ENCODE results near the gene DAZAP1. TPM values are rescaled to one million over a fixed set of nuclear protein-coding genes. Genes with fewer than 3 reads are reported as not detected.

Gene DAZAP1
- total RNA-seq, 1 experiment from 2014 or later: 360 TPM

DNA sequence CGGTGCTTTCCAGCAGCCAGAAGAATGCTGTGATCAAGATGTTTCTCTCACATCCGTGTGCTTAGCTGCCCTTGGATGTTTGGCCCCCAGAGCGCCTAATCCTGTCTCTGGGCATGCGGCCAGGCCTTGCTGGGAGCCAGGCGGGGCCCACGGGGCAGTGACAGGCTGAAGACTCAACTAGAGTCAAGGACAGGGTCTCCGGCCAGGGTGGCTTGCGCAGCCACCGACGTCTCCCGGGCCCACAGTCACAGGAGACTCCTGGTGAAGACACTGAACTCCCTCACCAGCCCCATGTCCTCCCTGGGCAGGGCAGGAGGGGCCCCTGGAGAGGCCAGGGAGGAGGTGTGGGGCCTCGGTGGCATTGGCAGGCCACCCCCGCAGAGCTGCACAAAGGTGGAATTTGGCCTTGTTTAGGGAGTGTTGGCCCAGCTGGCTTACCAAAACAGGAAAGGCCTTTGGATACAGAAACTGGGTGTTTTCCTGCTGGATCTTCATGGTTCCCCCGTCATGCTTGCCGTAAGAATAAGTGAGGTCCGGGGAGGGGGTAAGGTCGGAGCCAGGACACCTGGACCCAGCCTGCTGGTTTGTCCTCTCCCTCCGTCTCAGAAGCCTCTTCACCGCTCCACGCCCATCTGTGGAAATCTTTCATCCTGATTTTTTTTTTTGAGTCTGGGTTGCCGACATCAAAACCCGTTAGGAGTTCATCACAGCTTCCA is 33.7 kb upstream of the DAZAP1 start:
- CTCF ChIA-PET: interaction anchor here (1.1 to 2.8 kb wide), 2 partner anchors 9 to 94 kb away, joined by 3 to 10 read pairs; no protein-coding TSS in a partner anchor
- H3K4me1 Mint-ChIP-seq: no peaks in the 10 kb centered on the region
- H3K4me3 Mint-ChIP-seq: no peak overlapping the region

More for the DNA sequence above, 33.7 kb upstream of the DAZAP1 start:
- Mint-ChIP-seq H3K9me3 (no peaks in the 10 kb centered on the region), H3K27ac (peak overlapping the region; percentile 32; the same call in 1 of the 2 replicates), H3K36me3 (peaks cover 39% of the 10 kb centered on the region), H3K27me3 (ENCODE audit: low read depth) (no peaks in the 10 kb centered on the region)
- TF ChIP-seq, protein P1, sequence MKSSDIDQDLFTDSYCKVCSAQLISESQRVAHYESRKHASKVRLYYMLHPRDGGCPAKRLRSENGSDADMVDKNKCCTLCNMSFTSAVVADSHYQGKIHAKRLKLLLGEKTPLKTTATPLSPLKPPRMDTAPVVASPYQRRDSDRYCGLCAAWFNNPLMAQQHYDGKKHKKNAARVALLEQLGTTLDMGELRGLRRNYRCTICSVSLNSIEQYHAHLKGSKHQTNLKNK (CRISPR knock-in tag; IDR thresholded peaks at IDR 0.05): no peak
- TF ChIP-seq GRHL2 (CRISPR knock-in tag; IDR thresholded peaks at IDR 0.05; ENCODE audit: insufficient replicate concordance, severe bottlenecking): no peak
- TF ChIP-seq NR1H2 (CRISPR knock-in tag; IDR thresholded peaks at IDR 0.05): no peak
- TF ChIP-seq, protein P2, sequence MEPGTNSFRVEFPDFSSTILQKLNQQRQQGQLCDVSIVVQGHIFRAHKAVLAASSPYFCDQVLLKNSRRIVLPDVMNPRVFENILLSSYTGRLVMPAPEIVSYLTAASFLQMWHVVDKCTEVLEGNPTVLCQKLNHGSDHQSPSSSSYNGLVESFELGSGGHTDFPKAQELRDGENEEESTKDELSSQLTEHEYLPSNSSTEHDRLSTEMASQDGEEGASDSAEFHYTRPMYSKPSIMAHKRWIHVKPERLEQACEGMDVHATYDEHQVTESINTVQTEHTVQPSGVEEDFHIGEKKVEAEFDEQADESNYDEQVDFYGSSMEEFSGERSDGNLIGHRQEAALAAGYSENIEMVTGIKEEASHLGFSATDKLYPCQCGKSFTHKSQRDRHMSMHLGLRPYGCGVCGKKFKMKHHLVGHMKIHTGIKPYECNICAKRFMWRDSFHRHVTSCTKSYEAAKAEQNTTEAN (CRISPR knock-in tag; IDR thresholded peaks at IDR 0.05): no peak
- TF ChIP-seq, protein P3, sequence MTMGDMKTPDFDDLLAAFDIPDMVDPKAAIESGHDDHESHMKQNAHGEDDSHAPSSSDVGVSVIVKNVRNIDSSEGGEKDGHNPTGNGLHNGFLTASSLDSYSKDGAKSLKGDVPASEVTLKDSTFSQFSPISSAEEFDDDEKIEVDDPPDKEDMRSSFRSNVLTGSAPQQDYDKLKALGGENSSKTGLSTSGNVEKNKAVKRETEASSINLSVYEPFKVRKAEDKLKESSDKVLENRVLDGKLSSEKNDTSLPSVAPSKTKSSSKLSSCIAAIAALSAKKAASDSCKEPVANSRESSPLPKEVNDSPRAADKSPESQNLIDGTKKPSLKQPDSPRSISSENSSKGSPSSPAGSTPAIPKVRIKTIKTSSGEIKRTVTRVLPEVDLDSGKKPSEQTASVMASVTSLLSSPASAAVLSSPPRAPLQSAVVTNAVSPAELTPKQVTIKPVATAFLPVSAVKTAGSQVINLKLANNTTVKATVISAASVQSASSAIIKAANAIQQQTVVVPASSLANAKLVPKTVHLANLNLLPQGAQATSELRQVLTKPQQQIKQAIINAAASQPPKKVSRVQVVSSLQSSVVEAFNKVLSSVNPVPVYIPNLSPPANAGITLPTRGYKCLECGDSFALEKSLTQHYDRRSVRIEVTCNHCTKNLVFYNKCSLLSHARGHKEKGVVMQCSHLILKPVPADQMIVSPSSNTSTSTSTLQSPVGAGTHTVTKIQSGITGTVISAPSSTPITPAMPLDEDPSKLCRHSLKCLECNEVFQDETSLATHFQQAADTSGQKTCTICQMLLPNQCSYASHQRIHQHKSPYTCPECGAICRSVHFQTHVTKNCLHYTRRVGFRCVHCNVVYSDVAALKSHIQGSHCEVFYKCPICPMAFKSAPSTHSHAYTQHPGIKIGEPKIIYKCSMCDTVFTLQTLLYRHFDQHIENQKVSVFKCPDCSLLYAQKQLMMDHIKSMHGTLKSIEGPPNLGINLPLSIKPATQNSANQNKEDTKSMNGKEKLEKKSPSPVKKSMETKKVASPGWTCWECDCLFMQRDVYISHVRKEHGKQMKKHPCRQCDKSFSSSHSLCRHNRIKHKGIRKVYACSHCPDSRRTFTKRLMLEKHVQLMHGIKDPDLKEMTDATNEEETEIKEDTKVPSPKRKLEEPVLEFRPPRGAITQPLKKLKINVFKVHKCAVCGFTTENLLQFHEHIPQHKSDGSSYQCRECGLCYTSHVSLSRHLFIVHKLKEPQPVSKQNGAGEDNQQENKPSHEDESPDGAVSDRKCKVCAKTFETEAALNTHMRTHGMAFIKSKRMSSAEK (CRISPR knock-in tag; IDR thresholded peaks at IDR 0.05; ENCODE audit: borderline replicate concordance): no peak
- TF ChIP-seq, protein P4, sequence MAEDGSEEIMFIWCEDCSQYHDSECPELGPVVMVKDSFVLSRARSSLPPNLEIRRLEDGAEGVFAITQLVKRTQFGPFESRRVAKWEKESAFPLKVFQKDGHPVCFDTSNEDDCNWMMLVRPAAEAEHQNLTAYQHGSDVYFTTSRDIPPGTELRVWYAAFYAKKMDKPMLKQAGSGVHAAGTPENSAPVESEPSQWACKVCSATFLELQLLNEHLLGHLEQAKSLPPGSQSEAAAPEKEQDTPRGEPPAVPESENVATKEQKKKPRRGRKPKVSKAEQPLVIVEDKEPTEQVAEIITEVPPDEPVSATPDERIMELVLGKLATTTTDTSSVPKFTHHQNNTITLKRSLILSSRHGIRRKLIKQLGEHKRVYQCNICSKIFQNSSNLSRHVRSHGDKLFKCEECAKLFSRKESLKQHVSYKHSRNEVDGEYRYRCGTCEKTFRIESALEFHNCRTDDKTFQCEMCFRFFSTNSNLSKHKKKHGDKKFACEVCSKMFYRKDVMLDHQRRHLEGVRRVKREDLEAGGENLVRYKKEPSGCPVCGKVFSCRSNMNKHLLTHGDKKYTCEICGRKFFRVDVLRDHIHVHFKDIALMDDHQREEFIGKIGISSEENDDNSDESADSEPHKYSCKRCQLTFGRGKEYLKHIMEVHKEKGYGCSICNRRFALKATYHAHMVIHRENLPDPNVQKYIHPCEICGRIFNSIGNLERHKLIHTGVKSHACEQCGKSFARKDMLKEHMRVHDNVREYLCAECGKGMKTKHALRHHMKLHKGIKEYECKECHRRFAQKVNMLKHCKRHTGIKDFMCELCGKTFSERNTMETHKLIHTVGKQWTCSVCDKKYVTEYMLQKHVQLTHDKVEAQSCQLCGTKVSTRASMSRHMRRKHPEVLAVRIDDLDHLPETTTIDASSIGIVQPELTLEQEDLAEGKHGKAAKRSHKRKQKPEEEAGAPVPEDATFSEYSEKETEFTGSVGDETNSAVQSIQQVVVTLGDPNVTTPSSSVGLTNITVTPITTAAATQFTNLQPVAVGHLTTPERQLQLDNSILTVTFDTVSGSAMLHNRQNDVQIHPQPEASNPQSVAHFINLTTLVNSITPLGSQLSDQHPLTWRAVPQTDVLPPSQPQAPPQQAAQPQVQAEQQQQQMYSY (CRISPR knock-in tag; IDR thresholded peaks at IDR 0.05): no peak
- no peak for TF ChIP-seq ATF1 (CRISPR knock-in tag; IDR thresholded peaks at IDR 0.05)
- TF ChIP-seq, protein P5, sequence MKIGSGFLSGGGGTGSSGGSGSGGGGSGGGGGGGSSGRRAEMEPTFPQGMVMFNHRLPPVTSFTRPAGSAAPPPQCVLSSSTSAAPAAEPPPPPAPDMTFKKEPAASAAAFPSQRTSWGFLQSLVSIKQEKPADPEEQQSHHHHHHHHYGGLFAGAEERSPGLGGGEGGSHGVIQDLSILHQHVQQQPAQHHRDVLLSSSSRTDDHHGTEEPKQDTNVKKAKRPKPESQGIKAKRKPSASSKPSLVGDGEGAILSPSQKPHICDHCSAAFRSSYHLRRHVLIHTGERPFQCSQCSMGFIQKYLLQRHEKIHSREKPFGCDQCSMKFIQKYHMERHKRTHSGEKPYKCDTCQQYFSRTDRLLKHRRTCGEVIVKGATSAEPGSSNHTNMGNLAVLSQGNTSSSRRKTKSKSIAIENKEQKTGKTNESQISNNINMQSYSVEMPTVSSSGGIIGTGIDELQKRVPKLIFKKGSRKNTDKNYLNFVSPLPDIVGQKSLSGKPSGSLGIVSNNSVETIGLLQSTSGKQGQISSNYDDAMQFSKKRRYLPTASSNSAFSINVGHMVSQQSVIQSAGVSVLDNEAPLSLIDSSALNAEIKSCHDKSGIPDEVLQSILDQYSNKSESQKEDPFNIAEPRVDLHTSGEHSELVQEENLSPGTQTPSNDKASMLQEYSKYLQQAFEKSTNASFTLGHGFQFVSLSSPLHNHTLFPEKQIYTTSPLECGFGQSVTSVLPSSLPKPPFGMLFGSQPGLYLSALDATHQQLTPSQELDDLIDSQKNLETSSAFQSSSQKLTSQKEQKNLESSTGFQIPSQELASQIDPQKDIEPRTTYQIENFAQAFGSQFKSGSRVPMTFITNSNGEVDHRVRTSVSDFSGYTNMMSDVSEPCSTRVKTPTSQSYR (CRISPR knock-in tag; IDR thresholded peaks at IDR 0.05): no peak
- TF ChIP-seq TEAD1 (CRISPR knock-in tag; IDR thresholded peaks at IDR 0.05): no peak
- ATAC-seq (no peak), DNase-seq (ENCODE audit: low spot score) (no peak)
- POLR2A ChIA-PET: no interaction called here
